ENCODE data around the gene SYNGAP1.
"Not testable (repeated sequence)": the region's sequence is repeated elsewhere in the genome, so short reads cannot be mapped to it uniquely, and the experiment has no call there.

SYNGAP1 gene

DNA sequence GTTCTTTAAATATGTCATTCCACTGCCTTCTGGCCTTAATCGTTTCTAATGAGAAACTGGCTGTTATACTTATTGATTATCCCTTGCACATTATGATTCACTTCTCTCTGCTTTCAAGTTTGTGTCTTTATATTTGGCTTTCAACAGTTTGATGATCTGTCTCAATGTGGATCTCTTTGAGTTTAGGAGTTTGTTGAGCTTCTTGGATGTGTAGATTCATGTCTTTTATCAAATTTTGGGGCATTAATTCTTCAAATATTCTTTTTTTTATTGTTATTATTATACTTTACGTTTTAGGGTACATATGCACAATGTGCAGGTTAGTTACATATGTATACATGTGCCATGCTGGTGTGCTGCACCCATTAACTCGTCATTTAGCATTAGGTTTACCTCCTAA lies 63.8 kb downstream of the SYNGAP1 start:
- DNase-seq = no peak

DNA sequence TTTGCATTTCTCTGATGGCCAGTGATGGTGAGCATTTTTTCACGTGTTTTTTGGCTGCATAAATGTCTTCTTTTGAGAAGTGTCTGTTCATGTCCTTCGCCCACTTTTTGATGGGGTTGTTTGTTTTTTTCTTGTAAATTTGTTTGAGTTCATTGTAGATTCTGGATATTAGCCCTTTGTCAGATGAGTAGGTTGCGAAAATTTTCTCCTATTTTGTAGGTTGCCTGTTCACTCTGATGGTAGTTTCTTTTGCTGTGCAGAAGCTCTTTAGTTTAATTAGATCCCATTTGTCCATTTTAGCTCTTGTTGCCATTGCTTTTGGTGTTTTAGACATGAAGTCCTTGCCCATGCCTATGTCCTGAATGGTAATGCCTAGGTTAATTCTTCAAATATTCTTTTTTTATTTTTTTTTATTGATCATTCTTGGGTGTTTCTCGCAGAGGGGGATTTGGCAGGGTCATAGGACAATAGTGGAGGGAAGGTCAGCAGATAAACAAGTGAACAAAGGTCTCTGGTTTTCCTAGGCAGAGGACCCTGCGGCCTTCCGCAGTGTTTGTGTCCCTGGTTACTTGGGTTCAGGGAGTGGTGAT lies 64.9 kb downstream of the SYNGAP1 start:
- not testable (repeated sequence) for DNase-seq

DNA sequence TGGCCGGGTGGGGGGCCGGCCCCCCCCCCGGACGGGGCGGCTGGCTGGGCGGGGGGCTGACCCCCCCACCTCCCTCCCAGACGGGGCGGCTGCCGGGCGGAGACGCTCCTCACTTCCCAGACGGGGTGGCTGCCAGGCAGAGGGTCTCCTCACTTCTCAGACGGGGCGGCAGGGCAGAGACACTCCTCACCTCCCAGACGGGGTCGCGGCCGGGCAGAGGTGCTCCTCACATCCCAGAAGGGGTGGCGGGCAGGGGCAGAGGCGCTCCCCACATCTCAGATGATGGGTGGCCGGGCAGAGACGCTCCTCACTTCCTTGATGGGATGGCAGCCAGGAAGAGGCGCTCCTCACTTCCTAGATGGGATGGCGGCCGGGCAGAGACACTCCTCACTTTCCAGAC lies 65.8 kb downstream of the SYNGAP1 start:
- DNase-seq = not testable (repeated sequence)

DNA sequence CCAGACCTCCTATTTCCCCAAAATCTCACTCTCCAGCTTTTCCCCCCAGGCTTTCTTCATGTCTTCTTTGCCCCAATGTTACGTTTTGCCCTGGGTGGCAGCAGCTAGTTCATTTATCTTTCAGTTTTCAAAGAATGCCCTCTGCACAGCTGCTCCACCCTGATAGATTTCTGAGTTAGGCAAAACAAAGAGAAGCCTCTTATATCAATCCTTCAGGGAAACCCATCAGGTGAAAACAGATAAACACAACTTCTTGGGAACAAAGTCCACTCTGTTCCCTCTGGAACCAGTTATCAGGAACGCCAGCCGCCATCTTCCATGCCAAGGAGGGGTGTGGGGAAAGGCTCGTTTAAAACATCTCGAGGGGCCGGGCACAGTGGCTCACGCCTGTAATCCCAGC lies 68.5 kb downstream of the SYNGAP1 start:
- DNase-seq = no peak

DNA sequence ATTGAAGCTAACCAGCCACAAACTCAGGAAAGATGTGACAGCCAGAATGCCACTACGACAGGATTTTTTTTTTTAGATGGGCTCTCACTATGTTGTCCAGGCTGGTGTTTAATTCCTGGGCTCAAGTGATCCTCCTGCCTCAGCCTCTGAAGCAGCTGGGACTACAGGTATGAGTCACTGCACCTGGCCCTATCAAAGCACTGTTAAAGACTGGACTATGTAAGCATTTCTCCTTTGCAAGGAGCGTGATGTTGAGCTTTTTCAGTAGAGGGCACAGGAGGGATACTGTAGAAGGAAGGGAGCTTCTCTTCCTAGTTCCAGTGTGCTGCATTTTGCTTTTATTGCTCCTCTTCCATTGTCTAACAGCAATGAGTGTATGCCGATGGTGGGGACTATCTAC lies 70.3 kb downstream of the SYNGAP1 start:
- DNase-seq = no peak

DNA sequence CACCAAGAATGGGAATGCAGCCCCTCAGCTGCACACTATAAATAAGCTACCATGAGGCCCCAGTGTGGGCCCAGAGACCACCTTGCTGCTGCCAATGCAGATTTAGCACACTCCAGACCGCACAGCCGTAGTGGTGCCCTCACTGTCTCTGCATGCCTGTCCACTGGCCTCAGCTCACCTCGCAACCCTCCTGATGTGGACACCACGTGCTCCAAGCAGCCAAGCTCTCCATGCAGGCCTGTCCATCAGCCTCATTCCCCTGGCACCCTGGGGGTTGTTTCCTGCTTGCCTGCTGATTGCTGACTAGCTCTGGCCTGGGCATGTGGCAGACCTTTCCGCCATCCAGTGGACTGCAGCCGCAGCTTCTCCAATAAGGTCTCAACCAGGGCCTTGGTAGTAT lies 70.8 kb downstream of the SYNGAP1 start:
- DNase-seq = no peak

DNA sequence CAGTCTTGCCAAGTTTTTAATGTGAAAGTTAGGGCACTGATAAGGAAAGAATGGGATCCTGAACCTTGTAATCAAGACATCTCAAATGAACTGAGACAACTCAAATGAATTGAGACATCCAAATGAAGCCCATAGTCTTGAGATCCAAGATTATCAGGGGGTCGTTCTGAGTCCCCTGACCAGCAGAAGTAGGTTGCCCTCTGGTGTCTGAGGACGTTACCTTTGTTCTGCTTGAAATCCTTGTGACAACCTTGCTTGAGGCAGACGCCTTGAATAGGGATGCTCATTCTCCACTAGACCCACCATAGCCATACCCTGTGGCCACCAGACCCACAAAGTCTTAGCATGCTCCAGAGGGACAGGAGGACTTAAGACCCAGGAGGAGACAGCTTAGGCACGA lies 72.2 kb downstream of the SYNGAP1 start:
- no peak for DNase-seq

- no peak for DNase-seq
Measured at GRCh38 chr6:33497157-33497556, 77.3 kb downstream of the SYNGAP1 start.

DNA sequence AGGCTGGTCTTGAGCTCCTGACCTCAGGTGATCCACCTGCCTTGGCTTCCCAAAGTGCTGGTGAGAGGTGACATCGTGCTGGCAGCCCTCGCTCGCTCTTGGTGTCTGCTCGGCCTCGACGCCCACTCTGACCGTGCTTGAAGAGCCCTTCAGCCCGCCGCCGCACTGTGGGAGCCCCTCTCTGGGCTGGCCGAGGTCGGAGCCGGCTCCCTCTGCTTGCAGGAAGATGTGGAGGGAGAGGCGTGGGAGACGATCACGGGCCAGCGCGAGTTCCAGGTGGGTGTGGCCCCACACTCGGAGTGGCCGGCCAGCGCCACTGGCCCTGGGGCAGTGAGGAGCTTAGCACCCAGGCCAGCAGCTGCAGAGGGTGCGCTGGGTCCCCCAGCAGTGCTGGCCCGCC lies 82.6 kb downstream of the SYNGAP1 start:
- no peak for DNase-seq

GRCh38 chr6:33504486-33504885 lies 84.6 kb downstream of the SYNGAP1 start:
- DNase-seq = no peak

Data from DMS79 (cell line).